CD14-positive monocyte (primary cell): ENCODE results near the gene RPTOR. TPM values are rescaled to one million over a fixed set of nuclear protein-coding genes. Genes with fewer than 3 reads are reported as not detected.

Experiments used
- DNase-seq, 3 donors: peaks; one replicate each; pipeline ENCODE4 v3.0.0-alpha.2; 2011 to 2022
- H2AFZ ChIP-seq: 2 replicates; pipeline ENCODE4 v1.6.0; 2012; ENCODE audit warnings: mild to moderate bottlenecking, low read depth, low read length, inconsistent platforms; ENCODE audit not compliant: insufficient read depth, poor library complexity, severe bottlenecking
- H3K27ac ChIP-seq, 2 donors: 1 replicate in 1 of 2; 2 replicates in 1 of 2; pipeline ENCODE4 v1.5.1; 2012 to 2013; ENCODE audit warnings: low read length in 2 of 2, control low read depth in 1 of 2, inconsistent platforms in 1 of 2, low read depth in 1 of 2, mild to moderate bottlenecking in 1 of 2
- H3K27me3 ChIP-seq, 2 donors: one replicate each; pipeline versions ENCODE4 v1.6.0 to v1.6.1; 2011 to 2013; ENCODE audit warnings: low read length in 2 of 2; ENCODE audit not compliant: control insufficient read depth in 2 of 2, insufficient read depth in 2 of 2
- H3K36me3 ChIP-seq, 2 donors: replicated peaks in 1 of 2; 1 replicate in 1 of 2; 2 replicates in 1 of 2; pipeline versions ENCODE4 v1.5.1 to v1.6.1; 2012 to 2013; ENCODE audit warnings: low read length in 2 of 2, control low read depth in 1 of 2, inconsistent platforms in 1 of 2, mild to moderate bottlenecking in 1 of 2; ENCODE audit not compliant: insufficient read depth in 2 of 2, control insufficient read depth in 1 of 2
- H3K4me1 ChIP-seq, 2 donors: 1 replicate in 1 of 2; 2 replicates in 1 of 2; pipeline versions ENCODE4 v1.5.1 to v1.6.1; 2012 to 2013; ENCODE audit warnings: low read length in 2 of 2, control low read depth in 1 of 2, inconsistent platforms in 1 of 2, mild to moderate bottlenecking in 1 of 2, moderate library complexity in 1 of 2; ENCODE audit not compliant: insufficient read depth in 2 of 2, control insufficient read depth in 1 of 2
- H3K4me2 ChIP-seq: replicated peaks from 2 replicates; pipeline ENCODE3; 2012; ENCODE audit warnings: low read length, moderate library complexity, mild to moderate bottlenecking; ENCODE audit not compliant: poor library complexity, severe bottlenecking; ENCODE audit errors: extremely low read depth
- H3K4me3 ChIP-seq, 3 experiments: fragments of 200-600 bp in 1 of 3; sonication (generic) in 1 of 3; replicated peaks in 1 of 3; 1 replicate in 2 of 3; 2 replicates in 1 of 3; pipeline ENCODE4 v1.5.1; 2011 to 2013; ENCODE audit warnings: low read length in 3 of 3, mild to moderate bottlenecking in 3 of 3, control low read depth in 2 of 3, low read depth in 2 of 3, inconsistent platforms in 1 of 3, moderate library complexity in 1 of 3
- H3K79me2 ChIP-seq: 2 replicates; pipeline ENCODE4 v1.6.0; 2012; ENCODE audit warnings: mild to moderate bottlenecking, control low read depth, inconsistent platforms, low read length, moderate library complexity; ENCODE audit not compliant: insufficient read depth
- H3K9ac ChIP-seq: 2 replicates; pipeline ENCODE4 v1.6.0; 2017; ENCODE audit warnings: low read length, mild to moderate bottlenecking; ENCODE audit not compliant: insufficient read depth, poor library complexity, severe bottlenecking
- H3K9me3 ChIP-seq, 2 donors: replicated peaks in 1 of 2; 1 replicate in 1 of 2; 2 replicates in 1 of 2; pipeline versions ENCODE4 v1.5.1 to v1.6.1; 2012 to 2013; ENCODE audit warnings: low read length in 2 of 2, control low read depth in 1 of 2; ENCODE audit not compliant: control insufficient read depth in 1 of 2, insufficient read depth in 1 of 2
- H4K20me1 ChIP-seq: 2 replicates; pipeline ENCODE4 v1.6.0; 2012; ENCODE audit warnings: mild to moderate bottlenecking, low read length, control low read depth, moderate library complexity; ENCODE audit not compliant: insufficient read depth
- H3K27ac Mint-ChIP-seq, 7 donors: one replicate each; pipeline ENCODE4 v1.8.0; 2020; ENCODE audit warnings: mild to moderate bottlenecking in 7 of 7, mixed read lengths in 7 of 7, moderate library complexity in 6 of 7, inconsistent platforms in 2 of 7
- H3K27me3 Mint-ChIP-seq, 3 donors: one replicate each; pipeline ENCODE4 v1.8.0; 2021 to 2022; ENCODE audit warnings: low read depth in 3 of 3, mild to moderate bottlenecking in 3 of 3, mixed read lengths in 3 of 3, moderate library complexity in 3 of 3, inconsistent platforms in 1 of 3
- H3K36me3 Mint-ChIP-seq, 2 donors: one replicate each; pipeline ENCODE4 v1.8.0; 2020; ENCODE audit warnings: mixed read lengths in 2 of 2, inconsistent platforms in 1 of 2, mild to moderate bottlenecking in 1 of 2
- H3K4me1 Mint-ChIP-seq: one replicate; pipeline ENCODE4 v1.8.0; 2020; ENCODE audit warnings: mild to moderate bottlenecking, mixed read lengths
- H3K4me3 Mint-ChIP-seq, 2 donors: one replicate each; pipeline ENCODE4 v1.8.0; 2020; ENCODE audit warnings: mild to moderate bottlenecking in 2 of 2, mixed read lengths in 2 of 2, moderate library complexity in 1 of 2
- H3K9me3 Mint-ChIP-seq, 7 donors: one replicate each; pipeline ENCODE4 v1.8.0; 2020 to 2022; ENCODE audit warnings: mixed read lengths in 7 of 7, mild to moderate bottlenecking in 6 of 7, moderate library complexity in 6 of 7, inconsistent platforms in 2 of 7
- WGBS: methylation state at CpG from one replicate; pipeline ENCODE4 v1.1.5; 2013; ENCODE audit warnings: missing lambda C conversion rate; ENCODE audit not compliant: insufficient coverage; 5-methylcytosine and 5-hydroxymethylcytosine counted together
- intact Hi-C, 2 donors: fragments of 100-400 bp; cut with micrococcal nuclease; formaldehyde crosslinking; loops; one replicate each; pipeline versions ENCODE4 v1.15.0 to v1.15.1; 2023
- polyA plus RNA-seq, 3 donors: library from polyadenylated mRNA; depleted of rRNA in 1 of 3; unstranded in 2 of 3; stranded (reverse) in 1 of 3; fragments of 300-500 nt in 2 of 3; fragments of >200 nt in 1 of 3; fragmentation: Illumina TruSeq in 2 of 3; gene quantifications; 1 replicate in 2 of 3; 2 replicates in 1 of 3; pipeline ENCODE4 v1.2.3, GENCODE V29; 2012 to 2021
- TF ChIP-seq, protein P1 (sequence below): fragments of 200-600 bp; IDR thresholded peaks from one replicate; pipeline ENCODE4 v1.8.0; 2022; ENCODE audit warnings: antibody characterized with exemption, mild to moderate bottlenecking

Gene RPTOR
- polyA plus RNA-seq, 3 donors, result 1.1 to 8.7 (median 2.6) TPM

DNA sequence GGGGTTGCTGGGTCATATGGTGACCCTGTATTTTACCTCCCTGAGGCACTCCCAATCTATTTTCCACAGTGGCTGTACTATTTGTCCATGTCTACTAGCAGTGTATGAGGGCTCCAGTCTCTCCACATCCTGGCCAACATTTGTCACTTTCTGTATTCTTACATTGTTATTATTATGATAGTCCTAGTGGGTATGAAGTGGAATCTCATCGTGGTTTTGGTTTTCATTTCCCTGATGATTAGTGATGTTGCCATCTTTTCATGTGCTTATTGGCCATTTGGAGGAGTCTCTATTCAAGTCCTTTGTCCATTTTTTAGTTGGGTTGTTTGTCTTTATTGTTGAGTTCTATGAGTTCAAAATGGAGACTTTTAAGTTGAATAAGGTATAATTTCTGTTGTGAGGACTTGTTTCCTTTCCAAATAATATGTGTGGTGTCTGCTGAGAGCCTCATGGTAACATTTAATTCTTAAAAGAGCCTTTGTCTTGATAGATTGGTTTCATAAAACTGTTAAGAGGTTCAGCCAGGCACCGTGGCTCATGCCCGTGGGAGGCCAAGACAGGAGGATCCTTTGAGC, 108.2 kb downstream of the RPTOR start:
- Mint-ChIP-seq H3K36me3 (peaks cover 10 to 26% of the 10 kb centered on the region in 2 donors), H3K4me1 (peaks cover 6% of the 10 kb centered on the region), H3K4me3 (no peak overlapping the region), H3K27me3 (no peaks in the 10 kb centered on the region), H3K27ac (no peak overlapping the region), H3K9me3 (peaks cover 16 to 27% (median 19%) of the 10 kb centered on the region in 7 donors)
- no peak overlapping the region for H3K4me3 ChIP-seq
- peaks cover 10 to 35% of the 10 kb centered on the region in 2 donors for H3K9me3 ChIP-seq
- no peak overlapping the region for H2AFZ ChIP-seq
- peaks cover 0 to 5% of the 10 kb centered on the region in 2 donors for H3K4me1 ChIP-seq
- no peak overlapping the region for H3K27ac ChIP-seq
- WGBS, result 100% methylated on average over 1 of the region's 3 CpGs
- H3K9ac ChIP-seq, result no peak overlapping the region
- H3K79me2 ChIP-seq, result peaks cover 21% of the 10 kb centered on the region
- no peak overlapping the region for H3K4me2 ChIP-seq
- H4K20me1 ChIP-seq, result peaks cover 22% of the 10 kb centered on the region
- intact Hi-C loops, result no loop called here
- H3K36me3 ChIP-seq, result no peaks in the 10 kb centered on the region
- TF ChIP-seq, protein P1, sequence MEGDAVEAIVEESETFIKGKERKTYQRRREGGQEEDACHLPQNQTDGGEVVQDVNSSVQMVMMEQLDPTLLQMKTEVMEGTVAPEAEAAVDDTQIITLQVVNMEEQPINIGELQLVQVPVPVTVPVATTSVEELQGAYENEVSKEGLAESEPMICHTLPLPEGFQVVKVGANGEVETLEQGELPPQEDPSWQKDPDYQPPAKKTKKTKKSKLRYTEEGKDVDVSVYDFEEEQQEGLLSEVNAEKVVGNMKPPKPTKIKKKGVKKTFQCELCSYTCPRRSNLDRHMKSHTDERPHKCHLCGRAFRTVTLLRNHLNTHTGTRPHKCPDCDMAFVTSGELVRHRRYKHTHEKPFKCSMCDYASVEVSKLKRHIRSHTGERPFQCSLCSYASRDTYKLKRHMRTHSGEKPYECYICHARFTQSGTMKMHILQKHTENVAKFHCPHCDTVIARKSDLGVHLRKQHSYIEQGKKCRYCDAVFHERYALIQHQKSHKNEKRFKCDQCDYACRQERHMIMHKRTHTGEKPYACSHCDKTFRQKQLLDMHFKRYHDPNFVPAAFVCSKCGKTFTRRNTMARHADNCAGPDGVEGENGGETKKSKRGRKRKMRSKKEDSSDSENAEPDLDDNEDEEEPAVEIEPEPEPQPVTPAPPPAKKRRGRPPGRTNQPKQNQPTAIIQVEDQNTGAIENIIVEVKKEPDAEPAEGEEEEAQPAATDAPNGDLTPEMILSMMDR, result no peak
- DNase-seq, result no peak
- H3K27me3 ChIP-seq, result no peaks in the 10 kb centered on the region

DNA sequence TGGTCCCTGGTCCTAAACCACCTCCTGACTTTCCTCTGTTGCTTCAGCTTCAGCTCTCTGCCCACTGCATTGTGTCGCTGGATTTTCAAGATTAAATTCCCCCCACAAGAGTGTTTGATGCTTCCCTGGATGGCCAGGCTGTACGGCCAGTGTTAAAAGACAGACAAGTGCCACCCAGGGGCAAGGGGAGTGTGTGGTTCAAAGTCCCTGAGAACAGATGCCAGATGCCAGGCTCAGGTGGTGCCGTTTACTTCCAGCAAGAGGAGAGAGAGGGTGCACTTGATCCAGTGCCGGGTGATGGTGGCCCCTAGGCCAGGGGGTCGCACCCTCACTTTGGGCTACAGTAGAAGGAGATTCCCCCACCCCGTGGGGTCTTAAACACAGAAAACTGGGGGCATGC, 109.2 kb downstream of the RPTOR start:
- H3K9me3 Mint-ChIP-seq, result peaks cover 19 to 27% (median 20%) of the 10 kb centered on the region in 7 donors
- H3K79me2 ChIP-seq, result peaks cover 22% of the 10 kb centered on the region
- peaks cover 11 to 35% of the 10 kb centered on the region in 2 donors for H3K9me3 ChIP-seq
- no peak for DNase-seq
- H3K4me3 Mint-ChIP-seq, result no peak overlapping the region
- peaks cover 0 to 5% of the 10 kb centered on the region in 2 donors for H3K4me1 ChIP-seq
- H3K4me2 ChIP-seq, result no peak overlapping the region
- intact Hi-C loops, result no loop called here
- peaks cover 6% of the 10 kb centered on the region for H3K4me1 Mint-ChIP-seq
- H2AFZ ChIP-seq, result no peak overlapping the region
- H3K27ac Mint-ChIP-seq, result no peak overlapping the region
- peaks cover 10 to 26% of the 10 kb centered on the region in 2 donors for H3K36me3 Mint-ChIP-seq
- peaks cover 15% of the 10 kb centered on the region for H4K20me1 ChIP-seq
- no peaks in the 10 kb centered on the region for H3K36me3 ChIP-seq
- H3K9ac ChIP-seq, result no peak overlapping the region
- H3K27me3 Mint-ChIP-seq, result no peaks in the 10 kb centered on the region
- no peak overlapping the region for H3K27ac ChIP-seq
- H3K4me3 ChIP-seq, result no peak overlapping the region
- no peaks in the 10 kb centered on the region for H3K27me3 ChIP-seq
- 100% methylated on average over 4 of the region's 6 CpGs for WGBS
- TF ChIP-seq, protein P1, result no peak
